Caco-2 (cell line): ENCODE measurements around the gene TNFAIP1. TPM values are rescaled to one million over a fixed set of nuclear protein-coding genes. Genes with fewer than 3 reads are reported as not detected.

ENCODE experiments used
- BruUV-seq: library from RNA; stranded (reverse); fragments of 400-500 nt; replicated peaks from 2 replicates; lab custom pipeline; 2021; lab: Mats Ljungman, UMichigan
- CTCF ChIA-PET: fragments of 300-600 bp; sonication (Branson Sonifier 250); formaldehyde crosslinking; loops from one replicate; lab custom pipeline; 2022; ENCODE audit warnings: antibody characterized with exemption; lab: Charles Lee
- POLR2A ChIA-PET: fragments of 300-600 bp; sonication (Branson Sonifier 250); formaldehyde crosslinking; loops from one replicate; lab custom pipeline; 2022; ENCODE audit warnings: antibody characterized with exemption; lab: Charles Lee
- DNase-seq, 2 experiments: peaks; one replicate each; pipeline versions ENCODE4 v3.0.0 to v3.0.0-alpha.2; 2020 to 2022
- H3K27me3 ChIP-seq: replicated peaks from 2 replicates; pipeline ENCODE4 v1.6.0; 2011; ENCODE audit warnings: low read length; ENCODE audit not compliant: control insufficient read depth, insufficient read depth
- H3K36me3 ChIP-seq: 2 replicates; pipeline ENCODE4 v1.5.1; 2011; ENCODE audit warnings: low read length; ENCODE audit not compliant: control insufficient read depth, insufficient read depth
- H3K4me1 ChIP-seq: fragments of 250-450 bp; sonication (Bioruptor Pico); 2 replicates; pipeline ENCODE4 v1.5.1; 2020; ENCODE audit warnings: mild to moderate bottlenecking
- H3K4me3 ChIP-seq: 2 replicates; pipeline ENCODE4 v1.5.1; 2011; ENCODE audit warnings: low read depth, mild to moderate bottlenecking, control low read depth, low read length
- H3K9me3 ChIP-seq: fragments of 250-450 bp; sonication (Bioruptor Pico); 2 replicates; pipeline ENCODE4 v1.5.1; 2020; ENCODE audit warnings: mild to moderate bottlenecking, moderate library complexity
- H3K27ac Mint-ChIP-seq: one replicate; pipeline ENCODE4 v1.8.0; 2022; ENCODE audit warnings: mixed read lengths; ENCODE audit not compliant: unreplicated experiment
- H3K27me3 Mint-ChIP-seq: one replicate; pipeline ENCODE4 v1.8.0; 2022; ENCODE audit warnings: mixed read lengths; ENCODE audit not compliant: insufficient read depth, unreplicated experiment
- H3K36me3 Mint-ChIP-seq: one replicate; pipeline ENCODE4 v1.8.0; 2022; ENCODE audit warnings: mild to moderate bottlenecking, mixed read lengths; ENCODE audit not compliant: insufficient read depth, unreplicated experiment
- H3K4me1 Mint-ChIP-seq: one replicate; pipeline ENCODE4 v1.8.0; 2022; ENCODE audit warnings: low read depth, mixed read lengths; ENCODE audit not compliant: unreplicated experiment
- H3K4me3 Mint-ChIP-seq: one replicate; pipeline ENCODE4 v1.8.0; 2022; ENCODE audit warnings: mild to moderate bottlenecking, moderate library complexity, mixed read lengths; ENCODE audit not compliant: unreplicated experiment
- H3K9me3 Mint-ChIP-seq: one replicate; pipeline ENCODE4 v1.8.0; 2022; ENCODE audit warnings: mixed read lengths; ENCODE audit not compliant: unreplicated experiment
- CTCF ChIP-seq, 2 experiments: fragments of 200-600 bp in 1 of 2; IDR thresholded peaks; 1 replicate in 1 of 2; 2 replicates in 1 of 2; pipeline versions ENCODE4 v1.5.1 to v1.8.0; 2011 to 2022; ENCODE audit warnings: antibody characterized with exemption in 1 of 2, control low read depth in 1 of 2, inconsistent platforms in 1 of 2, low read depth in 1 of 2, low read length in 1 of 2, mild to moderate bottlenecking in 1 of 2, moderate library complexity in 1 of 2; ENCODE audit not compliant: insufficient read depth in 1 of 2, severe bottlenecking in 1 of 2, unreplicated experiment in 1 of 2
- intact Hi-C: fragments of 100-400 bp; cut with micrococcal nuclease; formaldehyde crosslinking; loops from one replicate; pipeline ENCODE4 v1.10.0; 2022; ENCODE audit not compliant: unreplicated experiment
- total RNA-seq: library from RNA; stranded (reverse); gene quantifications from 2 replicates; pipeline ENCODE4 v1.2.3, GENCODE V29; 2022

Gene TNFAIP1
- total RNA-seq, 1 experiment from 2014 or later = 105 TPM

- H3K27me3 ChIP-seq = no peaks in the 10 kb centered on the region
- H3K9me3 Mint-ChIP-seq = no peaks in the 10 kb centered on the region
- H3K4me1 Mint-ChIP-seq = peaks cover 73% of the 10 kb centered on the region
- POLR2A ChIA-PET = interaction anchor here (2.8 kb wide), 1 partner anchor 11 kb away, joined by 17 read pairs; the partner anchor contains the start of genes IFT20 and TNFAIP1
- no TSS peak for BruUV-seq
- no peaks in the 10 kb centered on the region for H3K27me3 Mint-ChIP-seq
- intact Hi-C loops = loop anchor here (10.0 kb wide), 1 partner anchor 230 kb away; no protein-coding TSS in a partner anchor
- H3K4me3 ChIP-seq = no peak overlapping the region
- H3K4me1 ChIP-seq = peaks cover 65% of the 10 kb centered on the region
- no peak overlapping the region for H3K4me3 Mint-ChIP-seq
- no peak for TF ChIP-seq CTCF (IDR thresholded peaks at IDR 0.05; ENCODE audit: insufficient read depth in 1 of 2, low read depth in 1 of 2, low read length in 1 of 2, severe bottlenecking in 1 of 2, unreplicated experiment in 1 of 2)
- H3K27ac Mint-ChIP-seq = peak overlapping the region; percentile 48
- CTCF ChIA-PET = interaction anchor here (1.4 kb wide), 1 partner anchor 73 kb away, joined by 3 read pairs; no protein-coding TSS in a partner anchor
- no peak for DNase-seq
- peaks cover 70% of the 10 kb centered on the region for H3K36me3 Mint-ChIP-seq
- no peaks in the 10 kb centered on the region for H3K9me3 ChIP-seq
- H3K36me3 ChIP-seq = peaks cover 17% of the 10 kb centered on the region
These were observed 10.8 kb upstream of the TNFAIP1 start for GRCh38 chr17:28324781-28325180.

- H3K27me3 ChIP-seq = no peaks in the 10 kb centered on the region
- ChIA-PET POLR2A (interaction anchor here (2.8 kb wide), 1 partner anchor 11 kb away, joined by 17 read pairs; the partner anchor contains the start of genes IFT20 and TNFAIP1), CTCF (interaction anchor here (1.3 kb wide), 1 partner anchor 10 kb away, joined by 5 read pairs; the partner anchor contains the start of genes IFT20 and TNFAIP1)
- H3K27ac Mint-ChIP-seq = peak overlapping the region; percentile 48
- H3K4me3 Mint-ChIP-seq = no peak overlapping the region
- TF ChIP-seq CTCF (IDR thresholded peaks at IDR 0.05; ENCODE audit: insufficient read depth in 1 of 2, low read depth in 1 of 2, low read length in 1 of 2, severe bottlenecking in 1 of 2, unreplicated experiment in 1 of 2) = no peak
- no TSS peak for BruUV-seq
- no peak for DNase-seq
- peaks cover 62% of the 10 kb centered on the region for H3K4me1 ChIP-seq
- no peak overlapping the region for H3K4me3 ChIP-seq
- H3K27me3 Mint-ChIP-seq = no peaks in the 10 kb centered on the region
- peaks cover 17% of the 10 kb centered on the region for H3K36me3 ChIP-seq
- intact Hi-C loops = loop anchor here (10.0 kb wide), 1 partner anchor 230 kb away; no protein-coding TSS in a partner anchor
- peaks cover 69% of the 10 kb centered on the region for H3K4me1 Mint-ChIP-seq
- no peaks in the 10 kb centered on the region for H3K9me3 ChIP-seq
- peaks cover 70% of the 10 kb centered on the region for H3K36me3 Mint-ChIP-seq
- H3K9me3 Mint-ChIP-seq = no peaks in the 10 kb centered on the region
These were observed 10.3 kb upstream of the TNFAIP1 start for GRCh38 chr17:28325211-28325610.

- Histone ChIP-seq H3K27me3 (no peaks in the 10 kb centered on the region), H3K4me1 (peaks cover 53% of the 10 kb centered on the region), H3K4me3 (no peak overlapping the region), H3K36me3 (peaks cover 15% of the 10 kb centered on the region), H3K9me3 (no peaks in the 10 kb centered on the region)
- ChIA-PET POLR2A (interaction anchor here (0.9 to 2.8 kb wide), 2 partner anchors 10 to 31 kb away, joined by 3 to 17 read pairs; partner anchors contain the start of genes IFT20, POLDIP2 and TNFAIP1), CTCF (interaction anchor here (1.3 kb wide), 1 partner anchor 9 kb away, joined by 5 read pairs; the partner anchor contains the start of genes IFT20 and TNFAIP1)
- TF ChIP-seq CTCF (IDR thresholded peaks at IDR 0.05; ENCODE audit: insufficient read depth in 1 of 2, low read depth in 1 of 2, low read length in 1 of 2, severe bottlenecking in 1 of 2, unreplicated experiment in 1 of 2) = no peak
- no TSS peak for BruUV-seq
- Mint-ChIP-seq H3K27me3 (no peaks in the 10 kb centered on the region), H3K4me1 (peaks cover 60% of the 10 kb centered on the region), H3K4me3 (no peak overlapping the region), H3K36me3 (peaks cover 78% of the 10 kb centered on the region), H3K27ac (peak overlapping the region; percentile 48), H3K9me3 (no peaks in the 10 kb centered on the region)
- peak in 1 of 2 experiments; percentile 55 for DNase-seq
- intact Hi-C loops = loop anchor here (10.0 kb wide), 1 partner anchor 231 kb away; no protein-coding TSS in a partner anchor
These were observed 9.4 kb upstream of the TNFAIP1 start for GRCh38 chr17:28326114-28326513.
